ENCODE measurements around the gene CLIP1. TPM values are rescaled to one million over a fixed set of nuclear protein-coding genes. Genes with fewer than 3 reads are reported as not detected.

Gene CLIP1
- 22.7 and 27.9 TPM in 2 replicates for total RNA-seq

DNA sequence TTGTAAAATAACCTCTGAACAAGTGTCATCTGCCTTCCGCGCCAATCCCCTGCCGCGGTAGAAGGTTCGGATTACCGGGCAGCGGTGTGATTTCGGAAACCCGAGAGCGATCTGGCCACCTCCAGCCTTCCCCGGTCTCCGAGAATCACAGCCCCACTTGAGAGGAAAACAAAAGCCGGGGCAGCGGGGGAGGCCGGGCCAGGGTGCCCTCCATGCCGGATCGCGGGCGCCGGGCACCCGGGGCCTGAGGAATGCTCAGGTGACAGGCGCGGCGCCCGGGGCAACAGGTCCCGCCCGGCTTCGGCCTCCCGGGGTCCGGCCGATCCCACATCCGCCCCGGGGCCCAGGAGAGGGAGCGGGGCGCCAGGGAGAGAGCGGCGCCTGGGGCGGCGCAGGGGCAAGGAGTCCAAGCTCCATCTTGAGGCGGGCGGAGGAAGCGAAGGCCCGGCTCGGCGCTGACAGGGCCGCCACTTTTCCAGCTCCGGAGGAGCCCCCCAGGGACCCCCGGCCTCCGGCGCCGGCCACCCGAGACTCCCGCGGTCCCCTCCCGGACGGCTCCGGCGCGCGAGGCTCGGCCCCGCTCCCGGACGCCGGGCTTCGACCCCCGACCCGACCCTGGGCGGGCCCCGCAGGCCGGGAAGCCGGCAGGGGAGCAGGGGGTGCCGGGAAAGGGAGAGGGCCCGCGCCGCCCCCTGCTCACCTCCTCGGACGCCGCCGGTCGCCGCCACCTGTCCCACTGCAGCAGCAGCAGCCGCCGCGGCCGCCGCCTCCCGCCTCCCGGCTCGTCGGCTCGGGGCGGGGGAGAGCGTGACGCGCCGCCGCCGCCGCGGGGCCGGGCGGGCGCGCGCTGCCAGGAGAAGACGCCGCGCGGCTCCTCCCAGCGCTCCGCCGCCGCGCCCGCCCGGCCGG, at the start of gene CLIP1:
TSS of gene CLIP1 (minus strand) at position 849 of the 909 bp plus-strand sequence. CDS start 42,217 bp downstream, outside the sequence.

DNA sequence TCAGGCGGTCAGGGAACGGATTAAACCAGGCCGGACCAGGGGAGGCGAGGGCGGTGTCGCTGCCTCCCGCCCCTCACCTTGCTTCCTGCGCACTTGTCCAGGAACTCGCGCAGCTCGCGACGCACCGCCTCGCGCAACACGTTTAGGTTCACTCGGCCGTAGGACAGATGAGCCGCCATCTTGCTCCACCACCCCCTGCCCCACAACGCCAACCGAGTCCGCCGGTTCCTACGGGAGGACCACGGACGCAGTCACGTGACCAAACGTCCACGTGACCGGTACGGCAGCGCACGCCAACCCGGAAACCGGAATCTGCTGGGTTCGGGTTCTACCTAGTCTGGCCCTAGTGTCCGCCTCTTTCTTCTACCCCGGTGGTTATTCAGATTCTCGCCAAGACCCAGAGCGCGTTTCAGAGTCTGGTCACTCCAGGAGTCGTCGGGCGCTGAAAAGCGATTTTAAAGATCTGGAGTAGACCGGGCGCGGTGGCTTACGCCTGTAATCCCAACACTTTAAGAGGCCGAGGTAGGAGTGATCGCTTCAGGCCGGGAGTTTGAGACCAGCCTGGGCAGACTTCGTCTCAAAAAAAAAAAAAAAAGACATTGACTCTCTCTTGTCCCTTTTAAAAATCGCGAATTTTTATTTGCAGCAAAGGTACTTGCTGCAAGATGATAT, 156.1 kb downstream of the CLIP1 start, which contains the start of gene VPS33A:
TSS of gene VPS33A (minus strand) at position 265 of the 672 bp plus-strand sequence. CDS start at position 179, 86 bp downstream.

DNA sequence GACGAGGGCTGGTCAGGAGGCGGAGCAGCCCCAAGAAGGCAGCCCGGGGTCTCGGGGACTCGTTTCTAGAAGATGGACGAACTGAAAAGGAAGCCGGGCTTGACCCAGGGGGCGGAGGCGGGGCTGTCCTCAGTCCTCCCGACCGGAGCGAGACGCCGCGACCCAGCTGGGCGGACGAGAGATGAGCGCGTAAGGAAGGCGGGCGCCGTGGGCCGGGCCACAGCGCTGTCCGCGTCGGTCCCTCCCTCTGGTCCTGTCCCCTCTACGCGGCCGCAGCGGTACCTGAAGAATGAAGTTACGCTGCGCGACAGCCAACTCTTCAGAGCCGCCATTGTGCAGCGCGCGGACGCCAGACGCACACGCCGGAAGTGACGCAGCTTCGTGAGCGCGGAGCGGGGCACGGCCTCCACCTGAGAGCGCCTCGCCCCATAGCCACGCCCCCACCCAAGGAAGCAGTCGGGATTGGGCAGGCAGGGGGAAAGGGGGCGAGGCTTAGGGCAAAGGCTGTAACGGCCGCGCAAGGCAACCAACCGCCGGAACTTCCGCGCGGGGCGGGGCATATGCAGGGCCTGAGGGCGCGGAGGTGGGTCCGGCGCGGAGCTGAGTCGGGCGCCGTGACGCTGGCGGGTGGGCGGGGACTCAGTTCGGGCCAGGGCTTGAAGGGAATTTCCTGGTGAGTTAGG, 196.6 kb downstream of the CLIP1 start, which contains the start of gene DIABLO:
TSS of gene DIABLO (minus strand) at position 370 of the 683 bp plus-strand sequence. CDS start at position 332, 38 bp downstream.

Other genes with a start within 250 kb of the CLIP1 start
- not detected in 2 replicates for gene IL31, start 248.4 kb downstream of the CLIP1 start, total RNA-seq
- 0.13 and 0.16 TPM in 2 replicates for gene LRRC43, start 239.5 kb downstream of the CLIP1 start, total RNA-seq
- 0.16 and 1.4 TPM in 2 replicates for gene B3GNT4, start 219.0 kb downstream of the CLIP1 start, total RNA-seq
- 72.3 and 75.8 TPM in 2 replicates for gene DIABLO, start 196.6 kb downstream of the CLIP1 start, total RNA-seq
- gene VPS33A, start 156.2 kb downstream of the CLIP1 start, total RNA-seq, result 11.8 and 17.6 TPM in 2 replicates
- 8.9 and 12.8 TPM in 2 replicates for gene ZCCHC8, start 78.3 kb upstream of the CLIP1 start, total RNA-seq
- 22.8 and 39.3 TPM in 2 replicates for gene RSRC2, start 104.3 kb upstream of the CLIP1 start, total RNA-seq
- 14.1 and 23.3 TPM in 2 replicates for gene KNTC1, start 104.6 kb upstream of the CLIP1 start, total RNA-seq

Data from epithelial cell of alveolus of lung (primary cell).